ENCODE data around the gene ICE2.

ICE2 gene, protein sequence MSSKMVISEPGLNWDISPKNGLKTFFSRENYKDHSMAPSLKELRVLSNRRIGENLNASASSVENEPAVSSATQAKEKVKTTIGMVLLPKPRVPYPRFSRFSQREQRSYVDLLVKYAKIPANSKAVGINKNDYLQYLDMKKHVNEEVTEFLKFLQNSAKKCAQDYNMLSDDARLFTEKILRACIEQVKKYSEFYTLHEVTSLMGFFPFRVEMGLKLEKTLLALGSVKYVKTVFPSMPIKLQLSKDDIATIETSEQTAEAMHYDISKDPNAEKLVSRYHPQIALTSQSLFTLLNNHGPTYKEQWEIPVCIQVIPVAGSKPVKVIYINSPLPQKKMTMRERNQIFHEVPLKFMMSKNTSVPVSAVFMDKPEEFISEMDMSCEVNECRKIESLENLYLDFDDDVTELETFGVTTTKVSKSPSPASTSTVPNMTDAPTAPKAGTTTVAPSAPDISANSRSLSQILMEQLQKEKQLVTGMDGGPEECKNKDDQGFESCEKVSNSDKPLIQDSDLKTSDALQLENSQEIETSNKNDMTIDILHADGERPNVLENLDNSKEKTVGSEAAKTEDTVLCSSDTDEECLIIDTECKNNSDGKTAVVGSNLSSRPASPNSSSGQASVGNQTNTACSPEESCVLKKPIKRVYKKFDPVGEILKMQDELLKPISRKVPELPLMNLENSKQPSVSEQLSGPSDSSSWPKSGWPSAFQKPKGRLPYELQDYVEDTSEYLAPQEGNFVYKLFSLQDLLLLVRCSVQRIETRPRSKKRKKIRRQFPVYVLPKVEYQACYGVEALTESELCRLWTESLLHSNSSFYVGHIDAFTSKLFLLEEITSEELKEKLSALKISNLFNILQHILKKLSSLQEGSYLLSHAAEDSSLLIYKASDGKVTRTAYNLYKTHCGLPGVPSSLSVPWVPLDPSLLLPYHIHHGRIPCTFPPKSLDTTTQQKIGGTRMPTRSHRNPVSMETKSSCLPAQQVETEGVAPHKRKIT

DNA sequence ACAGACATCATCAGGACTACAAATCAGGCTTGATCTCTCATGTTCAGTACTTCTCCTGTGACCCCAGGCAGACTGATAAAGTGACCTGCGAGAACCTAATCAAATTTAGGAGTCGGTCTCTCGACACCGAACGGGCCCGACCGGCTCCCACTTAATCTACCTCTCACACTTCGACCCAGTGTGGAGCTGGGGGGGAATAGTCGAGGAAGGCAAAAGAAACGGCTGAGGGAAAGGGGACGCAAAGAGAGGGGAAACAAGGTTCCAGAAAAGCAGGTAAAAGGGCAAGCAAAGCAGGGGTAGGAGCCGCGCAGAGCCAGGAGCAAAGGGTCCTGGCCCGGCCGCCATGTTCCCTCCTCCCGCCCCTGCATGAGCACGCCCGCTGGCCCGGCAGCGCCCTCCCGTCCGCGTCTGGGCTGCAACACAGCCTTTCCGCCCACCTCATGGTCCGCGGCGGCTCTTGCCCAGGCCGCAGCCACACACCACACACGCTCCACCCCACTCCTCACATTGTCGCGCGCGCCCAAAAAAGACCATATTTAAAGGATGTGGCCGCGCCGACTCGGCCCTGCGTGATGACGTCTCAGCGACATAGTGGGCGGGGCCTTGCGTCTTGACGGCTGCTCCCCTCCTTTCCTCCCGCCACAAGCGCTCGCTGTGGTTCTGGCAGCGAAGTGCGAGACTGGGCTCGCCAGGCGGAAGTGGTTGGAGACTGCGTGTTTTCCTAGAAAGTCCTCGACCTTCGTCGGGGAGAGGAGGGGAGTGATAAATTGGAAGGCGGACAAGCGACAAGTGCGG is at the start of gene ICE2:
Gene ICE2 (minus strand): TSS at position 577 of the 795 bp plus-strand sequence. CDS start 1,165 bp downstream, outside the sequence.
- DNase-seq: peak; percentile 90 to 95 (median 92)

DNA sequence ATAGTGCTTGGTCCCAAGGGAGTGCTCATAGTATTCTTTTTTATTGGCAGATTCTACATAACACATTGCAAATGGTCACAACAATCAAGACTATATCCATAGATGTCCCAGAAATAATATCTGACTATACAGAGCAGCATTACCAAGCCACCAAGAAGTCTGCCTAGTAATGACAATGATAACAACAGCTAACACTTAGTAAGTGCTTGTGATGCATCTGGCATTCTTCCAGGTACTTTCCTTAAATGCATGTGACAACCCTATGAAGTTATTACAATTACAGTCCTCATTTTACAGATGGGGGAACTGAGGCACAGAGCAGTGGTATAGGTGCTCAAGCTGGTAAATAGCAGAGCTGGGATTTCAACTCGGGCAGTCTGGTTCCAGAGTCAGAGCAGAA is 49.6 kb upstream of the ICE2 start:
- peak in 3 of 6 experiments; percentile 26 to 38 (median 31) for DNase-seq

DNA sequence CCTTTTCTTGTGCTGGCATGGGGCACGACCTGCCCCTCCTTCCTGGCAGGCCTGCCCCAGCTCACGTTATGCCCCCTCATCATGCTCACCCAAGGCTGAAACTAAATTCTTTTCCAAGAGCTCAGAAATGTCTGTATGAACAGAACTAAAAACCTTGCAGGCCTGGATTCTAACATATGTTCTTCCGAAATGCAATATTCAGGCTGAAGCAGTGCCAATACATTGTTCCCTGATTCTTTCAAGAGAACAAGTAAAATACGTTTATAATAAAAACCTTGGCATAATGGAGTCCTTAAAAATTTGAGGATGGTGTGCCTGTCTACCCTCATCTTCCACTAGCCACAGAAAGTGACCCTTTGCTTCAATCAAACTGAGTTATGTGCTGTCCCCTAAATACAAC is 48.5 kb upstream of the ICE2 start:
- no peak for DNase-seq

DNA sequence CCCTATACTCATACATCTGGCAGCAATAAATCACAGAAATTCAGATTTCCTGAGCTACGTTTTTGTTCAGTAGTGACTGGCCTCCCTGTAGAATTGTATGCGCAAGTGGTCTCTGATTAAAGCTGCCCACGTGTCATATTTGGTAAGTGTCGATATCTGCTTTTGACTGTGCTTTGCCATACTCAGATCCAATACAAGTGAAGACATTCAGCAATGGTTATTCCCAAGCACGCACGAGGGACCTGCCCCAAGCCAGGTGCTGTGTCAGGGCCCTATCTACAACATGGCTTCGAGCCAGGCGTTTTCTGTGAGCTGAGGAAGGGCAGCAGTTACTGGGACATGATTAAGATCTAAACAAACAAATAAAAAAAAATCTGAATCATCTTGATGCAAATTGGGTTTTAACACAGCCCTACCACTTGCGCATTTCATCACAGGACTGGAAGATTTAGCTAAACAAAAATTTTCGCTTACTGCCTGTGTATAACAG is 47.2 kb upstream of the ICE2 start:
- no peak for DNase-seq

DNA sequence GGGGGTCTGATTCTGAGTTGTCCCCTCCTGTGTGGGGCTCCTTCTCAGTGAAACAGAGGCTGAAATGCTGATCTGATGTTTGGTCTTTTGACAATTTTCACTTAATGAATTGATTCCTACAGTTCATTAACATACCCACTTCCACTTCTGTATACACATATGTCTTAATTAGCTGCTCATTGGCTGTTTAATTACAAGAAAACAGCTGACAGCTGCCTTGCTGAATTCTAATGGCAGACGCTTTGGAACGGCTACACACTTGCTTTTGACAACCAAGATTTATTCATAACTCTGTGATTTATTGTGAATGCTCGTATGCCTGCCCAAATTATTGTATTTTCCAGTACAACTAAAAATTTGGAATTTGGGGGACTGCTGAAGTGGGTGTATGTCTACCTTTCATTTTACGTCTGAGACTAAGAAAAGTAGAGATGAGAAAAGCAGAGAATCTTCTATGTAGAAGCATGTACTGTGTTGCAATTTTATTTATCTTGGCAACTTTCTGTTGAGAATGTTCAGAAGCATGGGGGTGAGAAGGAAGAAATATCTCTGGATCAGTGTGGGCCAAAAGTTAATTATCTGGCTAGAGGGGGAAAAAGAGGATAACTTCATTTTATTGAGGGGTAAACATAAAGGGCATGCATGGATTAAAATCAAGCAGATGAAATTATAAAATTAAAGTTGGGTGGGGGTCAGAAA is 46.5 kb upstream of the ICE2 start:
- DNase-seq: no peak

DNA sequence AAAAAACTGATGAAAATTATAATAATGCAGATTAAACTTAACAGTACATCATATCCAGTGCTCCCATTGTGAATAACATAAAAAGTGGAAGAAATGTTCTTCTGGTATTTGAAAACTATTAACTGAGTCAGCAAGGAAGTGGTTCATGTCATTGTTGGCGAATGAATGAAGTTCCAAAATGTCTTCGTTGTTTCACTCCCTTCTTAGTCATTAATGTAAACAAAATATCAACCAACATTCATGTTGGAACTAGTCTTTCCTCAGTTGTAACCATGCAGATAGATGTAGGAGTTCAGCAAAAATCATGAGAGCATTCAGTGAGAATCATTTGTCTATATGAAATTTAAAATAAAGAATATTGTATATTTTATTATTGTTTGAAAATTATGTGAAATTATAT is 44.1 kb upstream of the ICE2 start:
- DNase-seq: no peak

DNA sequence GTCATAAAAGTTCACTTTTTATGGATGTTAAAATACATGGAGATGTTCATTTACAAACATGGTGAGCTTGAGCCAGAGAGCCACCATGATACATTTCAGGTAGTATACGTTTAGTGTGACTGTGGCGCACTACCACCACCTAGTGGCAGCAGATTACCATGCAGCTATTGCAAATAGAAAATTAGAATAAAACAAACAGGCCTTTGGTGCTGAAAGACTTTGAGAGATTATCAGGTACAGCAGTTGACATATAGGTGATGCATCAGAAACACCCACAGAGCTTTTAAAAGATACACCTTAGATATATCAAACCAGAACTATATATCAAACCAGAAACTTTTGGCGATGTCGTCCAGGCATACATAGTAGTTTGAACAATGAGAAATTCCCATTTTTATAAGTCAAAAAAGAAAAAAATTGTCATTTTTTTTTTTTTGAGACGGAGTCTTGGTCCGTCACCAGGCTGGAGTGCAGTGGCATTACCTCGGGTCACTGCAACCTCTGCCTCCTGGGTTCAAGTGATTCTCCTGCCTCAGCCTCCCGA is 42.0 kb upstream of the ICE2 start:
- peak; percentile 51 to 73 (median 62) for DNase-seq

DNA sequence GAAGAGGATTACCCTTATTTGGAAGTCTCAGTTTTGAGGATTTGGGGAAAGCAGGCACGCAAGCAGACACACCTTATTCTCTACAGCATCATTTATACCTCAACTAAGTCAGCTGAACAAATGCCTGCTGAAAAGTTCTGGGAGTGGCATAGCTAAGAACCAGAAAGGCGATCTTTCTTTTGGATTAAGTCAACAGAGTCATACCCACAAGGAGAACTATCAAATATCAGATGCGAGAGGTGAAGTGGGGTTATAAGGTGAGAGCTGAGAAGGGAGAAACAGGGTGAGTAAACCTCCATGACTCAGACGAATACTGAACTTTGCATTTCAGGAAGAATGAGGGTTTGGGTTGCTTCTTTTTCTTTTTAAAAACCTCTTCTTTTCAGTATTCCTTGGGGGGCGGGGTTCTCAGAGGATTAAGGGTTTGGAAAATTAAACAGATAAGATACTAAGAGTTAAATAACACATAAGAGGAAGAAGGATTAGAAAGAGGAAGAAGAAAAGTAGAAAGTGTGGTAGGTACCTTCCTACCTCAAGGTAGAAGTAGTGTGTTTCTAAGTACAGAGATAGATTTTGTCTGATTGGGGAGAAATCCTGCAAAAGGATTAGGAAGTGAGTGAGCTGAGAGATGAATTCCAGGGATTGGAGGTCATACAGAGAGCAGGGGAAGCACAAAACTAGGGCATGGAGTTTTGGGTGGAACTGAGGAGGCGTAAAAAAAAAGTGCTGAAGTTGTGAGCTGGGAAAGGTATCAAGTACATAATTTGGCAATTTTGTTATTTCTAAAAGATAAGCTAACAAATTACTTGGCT is 41.3 kb upstream of the ICE2 start:
- no peak for DNase-seq

DNA sequence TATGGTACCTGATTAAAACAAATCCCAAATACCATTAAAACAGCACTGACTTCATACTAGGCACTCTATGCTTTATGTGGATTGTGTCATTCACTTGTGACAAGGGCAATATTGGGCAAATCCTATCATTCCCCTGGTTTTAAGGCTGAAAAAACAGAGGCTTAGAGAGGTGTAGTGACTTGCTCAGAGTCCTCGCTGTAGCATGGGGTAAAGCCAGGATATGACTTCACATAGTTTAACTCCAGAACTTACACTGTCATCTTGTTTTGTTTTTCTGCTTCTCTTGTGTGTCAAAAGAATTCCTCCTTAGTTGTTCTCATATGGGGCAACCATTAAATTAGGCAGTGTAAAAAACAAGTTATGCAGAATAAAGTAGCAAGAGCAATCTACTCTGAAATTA is 40.3 kb upstream of the ICE2 start:
- no peak for DNase-seq

DNA sequence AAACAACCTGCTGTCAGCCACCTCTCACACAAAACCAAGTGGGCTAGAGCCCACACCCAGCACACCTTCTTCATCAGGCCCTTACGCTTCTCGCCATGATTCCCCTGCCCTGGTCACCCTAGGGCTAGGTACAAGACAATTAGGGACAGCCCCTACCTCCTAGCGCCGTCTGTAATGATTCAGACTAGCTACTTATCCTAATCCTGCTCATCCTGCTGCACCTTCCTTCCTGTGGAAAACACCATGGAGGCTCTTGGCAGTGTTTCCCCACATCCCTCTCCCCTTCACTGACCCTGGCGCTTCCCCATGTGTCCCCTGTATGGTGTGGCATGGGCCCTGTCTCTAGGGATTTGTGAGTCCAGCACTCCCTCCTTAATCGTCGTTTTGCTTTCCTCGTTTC is 39.6 kb upstream of the ICE2 start:
- DNase-seq: no peak

DNA sequence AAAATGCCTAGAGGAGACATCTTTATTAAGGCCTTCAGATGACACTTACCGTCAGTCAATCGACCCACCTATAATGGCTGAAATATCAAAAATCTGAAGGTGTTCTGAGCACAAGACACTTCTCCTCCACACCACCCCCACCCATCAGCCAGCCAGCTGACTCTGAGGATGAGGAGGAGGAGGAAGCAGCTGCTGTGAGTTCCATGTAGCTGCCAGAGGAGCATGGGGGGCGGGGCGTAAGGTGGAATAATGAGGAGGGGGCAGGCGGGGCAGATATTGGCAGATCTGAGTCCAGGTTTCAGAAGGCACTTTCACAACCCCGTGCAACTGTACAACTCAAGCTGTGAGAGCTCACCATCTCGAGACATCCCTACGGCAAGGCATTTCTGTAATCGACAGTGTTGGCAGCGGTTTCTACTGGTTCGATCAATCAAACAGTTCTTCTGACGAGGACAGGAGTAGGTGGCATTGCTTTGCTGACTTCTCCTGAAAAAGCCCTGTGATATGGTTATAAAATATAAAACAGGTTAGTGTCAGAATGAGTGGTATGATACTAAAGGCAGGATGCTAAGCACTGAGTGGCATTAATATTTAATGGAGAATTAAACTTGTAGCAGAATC is 35.4 kb upstream of the ICE2 start:
- no peak for DNase-seq

DNA sequence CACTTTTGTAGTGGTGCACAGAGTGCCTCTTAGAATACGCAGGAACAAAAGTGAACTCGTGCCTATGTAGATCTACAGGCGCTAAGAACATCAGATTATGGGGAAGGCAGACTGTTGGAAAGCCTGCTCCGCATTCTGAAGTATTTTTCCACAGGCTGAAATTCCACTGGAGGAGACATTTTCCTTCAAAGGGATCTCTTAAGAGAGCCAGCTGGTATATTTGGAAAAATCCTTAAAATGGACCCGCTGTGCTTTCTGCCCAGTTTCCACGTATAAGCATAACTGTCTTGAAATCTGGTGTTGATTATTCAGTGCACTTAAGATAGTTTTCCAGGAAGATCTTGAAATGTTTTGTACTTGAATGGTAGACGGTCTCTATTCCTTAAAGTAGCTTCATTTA is 34.7 kb upstream of the ICE2 start:
- no peak for DNase-seq

DNA sequence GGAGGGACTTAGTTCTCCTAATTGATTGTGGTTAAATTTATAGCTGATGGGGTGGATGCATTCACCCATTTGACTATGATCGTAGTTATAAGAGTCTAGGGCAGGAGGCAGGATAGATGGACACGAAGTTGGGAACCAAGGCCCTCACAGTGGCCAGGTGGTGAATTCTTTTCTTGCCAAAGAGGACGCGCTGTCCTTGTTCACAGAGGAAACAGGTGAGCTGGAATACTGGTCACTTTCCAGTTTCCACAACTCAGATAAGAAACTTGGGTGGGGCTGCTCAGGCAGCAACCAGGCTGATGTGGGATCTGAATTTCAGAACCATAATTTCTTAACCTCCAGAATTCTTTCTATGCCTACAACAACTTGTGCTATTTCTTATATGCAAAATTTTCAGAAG is 34.0 kb upstream of the ICE2 start:
- DNase-seq: no peak

DNA sequence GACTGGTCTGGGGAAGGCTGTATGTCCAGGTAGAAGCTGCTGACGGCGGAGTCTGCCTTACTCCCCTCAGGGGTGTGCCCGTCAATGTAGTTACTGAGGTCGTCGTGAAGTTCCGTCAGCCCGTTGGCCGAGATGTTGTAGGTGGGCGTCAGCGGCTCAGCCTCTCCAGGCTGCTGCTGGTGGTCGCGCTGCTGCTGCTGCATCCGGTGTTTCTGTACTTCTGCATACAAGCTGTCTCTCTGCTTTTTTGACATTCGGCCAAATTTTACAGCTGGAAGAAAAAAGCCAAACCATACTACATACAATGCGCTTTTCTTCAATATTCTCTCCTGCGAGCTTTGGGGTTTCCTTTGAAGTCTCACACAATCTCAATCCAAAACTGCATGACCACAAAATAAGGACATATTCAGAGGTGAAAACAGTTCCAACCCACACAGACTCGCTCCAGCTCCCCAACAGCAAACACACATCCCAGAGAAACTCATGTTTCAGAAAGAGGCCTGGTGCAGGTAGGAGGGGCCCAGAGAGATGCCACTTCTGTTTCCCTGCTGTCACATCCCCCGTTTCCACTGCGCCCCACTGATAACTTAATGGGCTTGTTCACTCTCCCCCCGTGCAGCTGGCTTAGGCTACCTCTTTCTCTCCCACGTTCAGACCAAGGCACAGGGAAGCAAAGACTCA is 32.5 kb upstream of the ICE2 start:
- peak in 2 of 6 experiments; percentile 25 to 28 for DNase-seq

DNA sequence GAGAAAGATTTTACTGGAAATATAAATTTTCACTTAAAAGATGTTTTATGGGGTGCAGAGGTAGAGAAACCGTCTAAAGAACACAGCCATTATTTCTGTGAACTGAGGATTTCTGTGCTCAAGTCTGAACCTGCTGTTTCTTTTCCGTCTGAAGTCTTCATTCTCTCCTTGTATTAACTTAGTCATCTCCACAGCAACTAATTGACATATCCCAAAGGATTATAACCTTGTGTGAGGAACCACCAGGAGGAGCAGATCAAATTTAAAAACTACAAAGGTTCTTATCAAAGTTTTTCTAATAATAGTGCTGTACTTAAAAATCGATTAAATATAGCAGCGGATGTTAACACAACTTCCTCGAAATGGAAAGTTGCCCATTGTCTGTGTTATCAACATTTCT is 31.1 kb upstream of the ICE2 start:
- no peak for DNase-seq

DNA sequence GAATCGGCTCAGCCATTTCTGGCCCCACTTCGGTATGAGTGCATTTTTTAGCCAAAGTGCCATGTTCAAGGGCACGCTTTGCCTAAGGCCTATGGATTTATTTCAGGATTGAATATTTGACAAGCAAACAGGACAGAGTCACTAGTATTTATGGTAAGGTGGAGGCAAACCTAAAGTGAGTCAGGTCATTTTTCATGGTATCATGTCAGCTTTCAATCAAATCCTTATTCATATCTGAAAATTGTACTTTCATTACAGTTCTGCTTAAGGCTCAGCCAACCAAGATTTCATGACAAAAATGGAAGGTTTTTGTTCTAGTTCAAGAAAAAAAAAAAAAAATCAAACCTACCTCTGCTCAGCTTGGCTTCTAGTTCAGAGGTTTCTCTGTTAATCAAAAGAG is 30.5 kb upstream of the ICE2 start:
- DNase-seq: no peak

DNA sequence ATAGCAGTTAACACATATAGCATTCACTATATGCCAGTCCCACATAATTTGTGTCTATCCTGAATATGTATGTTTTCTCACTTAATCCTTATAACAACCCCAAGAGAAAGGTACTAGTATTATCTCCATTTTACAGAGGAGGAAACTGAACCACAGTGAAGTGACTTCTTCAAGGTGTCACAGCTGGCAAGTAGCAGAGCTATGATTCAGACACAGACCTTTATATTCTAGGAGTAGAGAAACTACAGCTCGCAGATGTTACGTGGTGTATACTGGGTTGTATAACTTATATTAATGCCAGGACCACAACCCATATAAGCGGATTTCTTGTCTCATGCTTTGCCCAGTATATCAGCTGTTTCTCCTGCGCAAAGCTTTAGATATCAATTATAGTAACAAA is 29.5 kb upstream of the ICE2 start:
- DNase-seq: no peak

DNA sequence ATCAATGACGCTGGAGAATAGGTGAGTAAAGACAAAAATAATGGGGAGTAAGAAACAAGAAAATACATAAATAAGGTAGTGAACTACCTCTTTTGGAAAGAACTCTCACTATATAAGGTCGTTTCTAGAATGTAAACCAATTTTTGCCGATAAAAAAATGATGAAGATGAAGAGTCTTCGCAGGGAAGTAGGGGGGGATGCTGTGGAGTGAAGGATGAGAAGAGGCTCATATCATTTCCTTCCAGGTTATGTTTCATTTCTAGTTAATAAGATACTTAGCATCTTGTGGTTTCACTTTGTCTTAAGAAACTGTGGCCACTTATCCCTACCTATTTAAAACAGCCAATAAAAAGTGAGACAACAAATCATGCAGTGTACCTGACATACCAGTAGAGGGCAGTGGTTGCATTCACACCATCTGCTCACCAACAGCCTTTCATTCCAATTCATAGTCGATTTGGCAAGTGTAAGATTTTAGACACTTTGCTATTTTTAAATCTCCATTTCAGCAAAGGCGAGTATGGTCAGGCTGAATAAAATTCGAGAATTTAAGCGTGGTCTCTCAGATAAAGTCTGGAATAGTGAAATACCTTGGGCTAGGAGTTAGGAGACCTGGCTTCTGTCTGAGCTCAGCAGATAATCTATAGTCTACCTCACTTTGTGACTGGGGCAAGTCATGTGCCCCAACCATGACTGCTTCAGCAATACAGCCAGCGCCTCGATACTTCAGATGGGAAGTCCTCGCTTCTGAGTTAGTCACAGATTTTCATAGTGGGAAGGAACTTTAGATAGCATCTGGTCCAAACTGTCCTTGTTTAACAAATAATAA is 28.9 kb upstream of the ICE2 start:
- DNase-seq: peak in 5 of 6 experiments; percentile 37 to 79 (median 58)

DNA sequence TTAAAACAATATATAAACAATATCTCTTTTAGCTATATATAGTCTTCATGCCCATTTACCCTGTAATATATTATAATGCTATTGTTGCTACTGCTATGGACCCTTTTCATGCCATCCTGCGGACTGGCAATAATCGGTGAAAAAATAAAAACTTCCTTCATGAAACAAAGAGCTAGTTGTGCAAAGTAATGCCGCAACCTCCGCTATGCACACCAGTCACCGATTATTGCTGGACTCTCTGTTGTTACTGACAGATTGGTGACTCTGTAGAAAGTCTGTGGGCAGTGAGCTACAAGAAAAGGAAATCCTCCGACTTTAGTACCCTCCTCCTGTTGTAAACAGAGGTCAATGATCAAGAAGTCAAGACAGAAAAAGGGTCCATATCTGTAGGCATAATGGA is 17.9 kb upstream of the ICE2 start:
- no peak for DNase-seq
